Left ventricle myocardium inferior (tissue), 1 donor: ENCODE data around the gene GSTM1. TPM values are rescaled to one million over a fixed set of nuclear protein-coding genes. Genes with fewer than 3 reads are reported as not detected.

ENCODE experiments used
- DNase-seq: peaks from one replicate; pipeline ENCODE4 v3.0.0-alpha.2; 2020
- H3K27ac ChIP-seq: fragments of 200-600 bp; replicated peaks from 2 replicates; pipeline ENCODE4 v1.8.0; 2021
- H3K27me3 ChIP-seq: fragments of 200-600 bp; 2 replicates; pipeline ENCODE4 v1.8.0; 2021; ENCODE audit warnings: low read depth
- H3K36me3 ChIP-seq: fragments of 200-600 bp; 2 replicates; pipeline ENCODE4 v1.8.0; 2021
- H3K4me1 ChIP-seq: fragments of 200-600 bp; 2 replicates; pipeline ENCODE4 v1.8.0; 2021
- H3K4me3 ChIP-seq: fragments of 200-600 bp; 2 replicates; pipeline ENCODE4 v1.8.0; 2021; ENCODE audit warnings: mild to moderate bottlenecking, moderate library complexity
- H3K9me3 ChIP-seq: fragments of 200-600 bp; replicated peaks from 2 replicates; pipeline ENCODE4 v1.8.0; 2021
- CTCF ChIP-seq: fragments of 200-600 bp; IDR thresholded peaks from 2 replicates; pipeline ENCODE4 v1.8.0; 2021; ENCODE audit warnings: antibody characterized with exemption, mild to moderate bottlenecking, borderline replicate concordance
- intact Hi-C: fragments of 100-400 bp; cut with micrococcal nuclease; formaldehyde crosslinking; loops from one replicate; pipeline ENCODE4 v1.11.0; 2022
- total RNA-seq: library from RNA; stranded (reverse); fragmentation: NEBNext Ultra II Directional; extraction: Animal tissue kit (Norgen Biotek cat#: 25700); gene quantifications from one replicate; pipeline ENCODE4 v1.2.1, GENCODE V29; 2021
- donor health status: DM: no; HTN: yes; CAD: no; lungs with severe emphysema.

GSTM1 gene
- total RNA-seq, 1 donor from 2014 or later: not detected

- DNase-seq: no peak
- H3K4me1 ChIP-seq: peaks cover 13% of the 10 kb centered on the region
- no peak overlapping the region for H3K4me3 ChIP-seq
- H3K36me3 ChIP-seq: no peaks in the 10 kb centered on the region
- no peak for TF ChIP-seq CTCF
- H3K27me3 ChIP-seq: peaks cover under 1% of the 10 kb centered on the region
- H3K27ac ChIP-seq: no peak overlapping the region
- H3K9me3 ChIP-seq: peaks cover 5% of the 10 kb centered on the region
- intact Hi-C loops: no loop called here
These were observed 37.0 kb upstream of the GSTM1 start for GRCh38 chr1:109650609-109651008.

GRCh38 chr1:109652402-109652801 is 35.2 kb upstream of the GSTM1 start:
- no peaks in the 10 kb centered on the region for H3K9me3 ChIP-seq
- H3K27ac ChIP-seq: no peak overlapping the region
- peaks cover 26% of the 10 kb centered on the region for H3K4me1 ChIP-seq
- intact Hi-C loops: no loop called here
- no peak for DNase-seq
- no peak for TF ChIP-seq CTCF
- no peak overlapping the region for H3K4me3 ChIP-seq
- H3K27me3 ChIP-seq: no peaks in the 10 kb centered on the region
- H3K36me3 ChIP-seq: no peaks in the 10 kb centered on the region

- H3K9me3 ChIP-seq: no peaks in the 10 kb centered on the region
- no peak overlapping the region for H3K27ac ChIP-seq
- no peak overlapping the region for H3K4me3 ChIP-seq
- no peaks in the 10 kb centered on the region for H3K27me3 ChIP-seq
- DNase-seq: no peak
- no peak for TF ChIP-seq CTCF
- intact Hi-C loops: no loop called here
- peaks cover 35% of the 10 kb centered on the region for H3K4me1 ChIP-seq
- peaks cover 4% of the 10 kb centered on the region for H3K36me3 ChIP-seq
These were observed 34.3 kb upstream of the GSTM1 start for GRCh38 chr1:109653306-109653705.

DNA sequence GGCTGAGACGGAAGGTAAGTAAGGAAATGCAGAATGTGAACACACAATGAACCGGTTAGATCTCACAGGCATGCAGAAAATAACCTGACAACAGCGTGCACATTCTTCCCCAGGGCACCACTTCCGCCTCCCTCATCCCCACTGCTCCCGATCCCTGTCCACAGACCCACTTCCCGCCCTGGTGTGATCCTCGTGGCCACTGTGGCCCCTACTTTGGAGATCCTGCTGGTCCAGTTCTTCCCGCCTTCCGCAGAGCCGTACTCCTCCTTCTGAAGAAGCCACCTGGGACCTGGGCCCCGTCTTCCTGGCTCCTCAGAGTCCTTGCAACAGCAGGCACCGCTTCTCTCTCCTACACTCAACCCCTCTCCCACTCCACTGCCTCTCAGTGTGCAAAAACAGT is 33.1 kb upstream of the GSTM1 start:
- Histone ChIP-seq H3K36me3 (peaks cover 12% of the 10 kb centered on the region), H3K27ac (no peak overlapping the region), H3K4me3 (no peak overlapping the region), H3K9me3 (no peaks in the 10 kb centered on the region), H3K27me3 (no peaks in the 10 kb centered on the region), H3K4me1 (peaks cover 40% of the 10 kb centered on the region)
- intact Hi-C loops: no loop called here
- no peak for TF ChIP-seq CTCF
- DNase-seq: no peak

DNA sequence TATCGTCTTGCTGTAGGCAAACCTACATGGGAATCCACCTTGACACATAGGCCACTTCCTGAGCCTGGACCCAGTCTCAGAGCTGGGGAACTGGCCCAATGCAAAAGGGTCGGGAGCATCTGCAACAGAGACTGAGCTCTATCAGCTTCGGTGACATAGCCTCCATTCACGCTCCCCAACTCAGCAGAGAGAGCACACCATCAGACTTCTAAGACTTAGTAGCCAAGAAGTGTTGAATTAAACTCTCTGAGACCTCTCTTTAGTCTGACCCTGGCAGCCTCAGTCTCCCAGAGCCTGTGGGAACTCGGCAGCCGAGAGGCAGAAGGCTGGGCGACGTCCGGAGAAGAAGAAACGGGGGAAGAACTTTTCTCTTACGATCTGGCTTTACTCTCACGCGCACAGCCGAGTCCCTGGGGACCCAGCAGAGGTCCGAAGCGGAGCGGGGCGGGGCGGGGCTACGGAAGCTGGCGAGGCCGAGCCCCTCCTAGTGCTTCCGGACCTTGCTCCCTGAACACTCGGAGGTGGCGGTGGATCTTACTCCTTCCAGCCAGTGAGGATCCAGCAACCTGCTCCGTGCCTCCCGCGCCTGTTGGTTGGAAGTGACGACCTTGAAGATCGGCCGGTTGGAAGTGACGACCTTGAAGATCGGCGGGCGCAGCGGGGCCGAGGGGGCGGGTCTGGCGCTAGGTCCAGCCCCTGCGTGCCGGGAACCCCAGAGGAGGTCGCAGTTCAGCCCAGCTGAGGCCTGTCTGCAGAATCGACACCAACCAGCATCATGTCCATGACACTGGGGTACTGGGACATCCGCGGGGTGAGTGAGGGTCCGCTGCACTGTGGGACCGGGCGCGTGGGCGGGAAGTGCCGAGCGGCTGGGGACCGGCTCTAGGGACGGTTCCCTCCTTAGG is 31.8 kb upstream of the GSTM1 start, which contains the start of gene GSTM4:
GSTM4 (plus strand) TSS at position 485 of the 905 bp plus-strand sequence; CDS start at position 776, 291 bp downstream.
- H3K27me3 ChIP-seq: no peaks in the 10 kb centered on the region
- peak; percentile 92 for DNase-seq
- intact Hi-C loops: no loop called here

More for the DNA sequence above, 31.8 kb upstream of the GSTM1 start, which contains the start of gene GSTM4:
- Histone ChIP-seq H3K27ac (peak within 1 kb of the TSS; percentile 87), H3K4me1 (peaks cover 40% of the 10 kb centered on the region), H3K4me3 (peak within 1 kb of the TSS; percentile 68), H3K9me3 (no peaks in the 10 kb centered on the region), H3K36me3 (peaks cover 25% of the 10 kb centered on the region)
- no peak for TF ChIP-seq CTCF
